Loucy (cell line): ENCODE results near the gene DDX39A.

Source experiments
- H2AFZ ChIP-seq: fragments of 200-600 bp; sonication (generic); 2 replicates; pipeline ENCODE4 v1.6.0; 2016; ENCODE audit warnings: antibody characterized with exemption, mild to moderate bottlenecking, low read length, moderate library complexity
- H3F3A ChIP-seq: fragments of 200-600 bp; 2 replicates; pipeline ENCODE4 v1.6.0; 2016; ENCODE audit warnings: antibody characterized with exemption, low read depth, mild to moderate bottlenecking
- H3K27me3 ChIP-seq: fragments of 200-600 bp; sonication (generic); 2 replicates; pipeline ENCODE4 v1.6.1; 2014; ENCODE audit warnings: low read length, mild to moderate bottlenecking; ENCODE audit not compliant: insufficient read depth, poor library complexity, severe bottlenecking
- H3K36me3 ChIP-seq: fragments of 200-600 bp; sonication (generic); 2 replicates; pipeline ENCODE4 v1.6.1; 2016; ENCODE audit warnings: low read length; ENCODE audit not compliant: insufficient read depth
- H3K4me1 ChIP-seq: fragments of 200-600 bp; sonication (generic); 2 replicates; pipeline ENCODE4 v1.5.1; 2014; ENCODE audit warnings: low read length, mild to moderate bottlenecking; ENCODE audit not compliant: insufficient read depth, poor library complexity, severe bottlenecking
- H3K4me2 ChIP-seq: fragments of 200-600 bp; sonication (generic); 2 replicates; pipeline ENCODE4 v1.6.0; 2014; ENCODE audit warnings: antibody characterized with exemption, low read length, low read depth, mild to moderate bottlenecking; ENCODE audit not compliant: poor library complexity, severe bottlenecking
- H3K4me3 ChIP-seq: fragments of 200-600 bp; sonication (generic); 2 replicates; pipeline ENCODE4 v1.5.1; 2014; ENCODE audit warnings: low read length, mild to moderate bottlenecking, mixed read lengths; ENCODE audit not compliant: poor library complexity, severe bottlenecking
- H3K79me2 ChIP-seq: fragments of 200-600 bp; sonication (generic); 2 replicates; pipeline ENCODE4 v1.6.1; 2014; ENCODE audit warnings: low read length; ENCODE audit not compliant: insufficient read depth
- H3K9ac ChIP-seq: fragments of 200-600 bp; sonication (generic); 2 replicates; pipeline ENCODE4 v1.6.0; 2014; ENCODE audit warnings: mild to moderate bottlenecking, low read depth, low read length, moderate library complexity; ENCODE audit not compliant: poor library complexity, severe bottlenecking
- H3K9me2 ChIP-seq: fragments of 200-600 bp; sonication (generic); replicated peaks from 2 replicates; pipeline ENCODE4 v1.6.1; 2016; ENCODE audit warnings: low read depth, low read length, mixed read lengths
- H3K9me3 ChIP-seq: fragments of 200-600 bp; sonication (generic); 2 replicates; pipeline ENCODE4 v1.6.1; 2014; ENCODE audit warnings: mild to moderate bottlenecking, antibody characterized with exemption, low read length, low read depth; ENCODE audit not compliant: insufficient read depth
- H4K20me1 ChIP-seq: fragments of 200-600 bp; sonication (generic); 2 replicates; pipeline ENCODE4 v1.6.0; 2014; ENCODE audit warnings: antibody characterized with exemption, low read length, mild to moderate bottlenecking; ENCODE audit not compliant: insufficient read depth, poor library complexity, severe bottlenecking
- CTCF ChIP-seq: fragments of 200-600 bp; sonication (generic); conservative IDR thresholded peaks from 2 replicates; pipeline ENCODE4 v1.5.1; 2014; ENCODE audit warnings: mild to moderate bottlenecking, antibody characterized with exemption, low read length
- EZH2phosphoT487 ChIP-seq: fragments of 200-600 bp; IDR thresholded peaks from 2 replicates; pipeline ENCODE4 v1.6.1; 2018; ENCODE audit warnings: antibody characterized with exemption, mild to moderate bottlenecking, moderate library complexity, borderline replicate concordance

The DDX39A gene

GRCh38 chr19:14441041-14441938 is 22.1 kb upstream of the DDX39A start:
- peaks cover 55% of the 10 kb centered on the region for H3K79me2 ChIP-seq
- peak overlapping the region; percentile 94 for H3K9ac ChIP-seq
- no peaks in the 10 kb centered on the region for H3F3A ChIP-seq
- peaks cover 35% of the 10 kb centered on the region; the same call in 1 of the 2 replicates for H3K36me3 ChIP-seq
- H3K4me1 ChIP-seq = peaks cover 22% of the 10 kb centered on the region
- H3K4me3 ChIP-seq = peak overlapping the region; percentile 96
- no peak overlapping the region for H2AFZ ChIP-seq
- peak overlapping the region; percentile 100 for H3K4me2 ChIP-seq
- no peaks in the 10 kb centered on the region for H3K9me2 ChIP-seq
- H3K27me3 ChIP-seq = no peaks in the 10 kb centered on the region
- TF ChIP-seq CTCF (no peak), EZH2phosphoT487 (no peak)
- peaks cover 5% of the 10 kb centered on the region for H4K20me1 ChIP-seq
- H3K9me3 ChIP-seq = no peaks in the 10 kb centered on the region

- Histone ChIP-seq H3K79me2 (peaks cover 65% of the 10 kb centered on the region), H3K9ac (peak overlapping the region; percentile 94), H3K4me1 (peaks cover 26% of the 10 kb centered on the region), H3K4me3 (peak overlapping the region; percentile 96), H3K9me3 (no peaks in the 10 kb centered on the region), H4K20me1 (peaks cover 12% of the 10 kb centered on the region), H3K36me3 (peaks cover 26% of the 10 kb centered on the region; the same call in 1 of the 2 replicates), H3K9me2 (no peaks in the 10 kb centered on the region), H3K27me3 (no peaks in the 10 kb centered on the region), H3K4me2 (peak overlapping the region; percentile 100), H2AFZ (peak overlapping the region; percentile 84), H3F3A (no peaks in the 10 kb centered on the region)
- no peak for TF ChIP-seq EZH2phosphoT487
- TF ChIP-seq CTCF = no peak
Observed at GRCh38 chr19:14440049-14440448, 20.9 kb upstream of the DDX39A start.

GRCh38 chr19:14439014-14439413 is 19.9 kb upstream of the DDX39A start:
- peak overlapping the region; percentile 22 for H3K9ac ChIP-seq
- no peak overlapping the region for H2AFZ ChIP-seq
- peak overlapping the region; percentile 96 for H3K4me3 ChIP-seq
- H3K9me2 ChIP-seq = no peaks in the 10 kb centered on the region
- peaks cover 75% of the 10 kb centered on the region for H3K79me2 ChIP-seq
- H3K4me1 ChIP-seq = peaks cover 35% of the 10 kb centered on the region
- TF ChIP-seq EZH2phosphoT487 = no peak
- TF ChIP-seq CTCF = no peak
- H3K27me3 ChIP-seq = no peaks in the 10 kb centered on the region
- no peaks in the 10 kb centered on the region for H3K9me3 ChIP-seq
- H3K36me3 ChIP-seq = peaks cover 17% of the 10 kb centered on the region; the same call in 1 of the 2 replicates
- H3F3A ChIP-seq = no peaks in the 10 kb centered on the region
- H4K20me1 ChIP-seq = peaks cover 22% of the 10 kb centered on the region
- peak overlapping the region; percentile 100 for H3K4me2 ChIP-seq
